Panc1 (cell line): ENCODE measurements around the gene ARFGEF2. TPM values are rescaled to one million over a fixed set of nuclear protein-coding genes. Genes with fewer than 3 reads are reported as not detected.
"Not testable (repeated sequence)": the region's sequence is repeated elsewhere in the genome, so short reads cannot be mapped to it uniquely, and the experiment has no call there.

ENCODE experiments used
- ATAC-seq: fragments of 200-7000 bp; cut with Tn5 transposase; 2 replicates; pipeline ENCODE4 v1.9.1; 2020; ENCODE audit warnings: mild to moderate bottlenecking, moderate library complexity
- BruUV-seq: library from RNA; stranded (reverse); fragments of 400-500 nt; replicated peaks from 2 replicates; lab custom pipeline; 2021; lab: Mats Ljungman, UMichigan
- CTCF ChIA-PET: fragments of 300-600 bp; sonication (Branson Sonifier 250); formaldehyde crosslinking; loops from one replicate; lab custom pipeline; 2022; ENCODE audit warnings: antibody characterized with exemption; lab: Charles Lee
- POLR2A ChIA-PET: fragments of 300-600 bp; sonication (Branson Sonifier 250); formaldehyde crosslinking; loops from one replicate; lab custom pipeline; 2022; ENCODE audit warnings: antibody characterized with exemption; lab: Charles Lee
- DNase-seq: peaks from one replicate; pipeline ENCODE4 v3.0.0-alpha.2; 2010; ENCODE audit warnings: low read depth, low spot score
- H3K27ac ChIP-seq: 2 replicates; pipeline ENCODE4 v1.5.1; 2011; ENCODE audit warnings: mild to moderate bottlenecking, low read length, inconsistent platforms
- H3K27me3 ChIP-seq: fragments of 200-500 bp; sonication (Bioruptor generic); 2 replicates; pipeline ENCODE4 v1.6.0; 2014; ENCODE audit warnings: low read length, inconsistent platforms; ENCODE audit not compliant: control insufficient read depth, insufficient read depth
- H3K36me3 ChIP-seq: fragments of 200-500 bp; sonication (Bioruptor generic); 2 replicates; pipeline ENCODE4 v1.5.1; 2014; ENCODE audit warnings: inconsistent platforms, mild to moderate bottlenecking, low read length, moderate library complexity; ENCODE audit not compliant: control insufficient read depth, insufficient read depth
- H3K4me1 ChIP-seq: 2 replicates; pipeline ENCODE4 v1.5.1; 2011; ENCODE audit warnings: inconsistent platforms, mild to moderate bottlenecking, low read length, moderate library complexity; ENCODE audit not compliant: control insufficient read depth, insufficient read depth
- H3K4me3 ChIP-seq, 2 experiments: 2 replicates each; pipeline ENCODE4 v1.5.1; 2011 to 2012; ENCODE audit warnings: low read depth in 2 of 2, low read length in 2 of 2, mild to moderate bottlenecking in 2 of 2, inconsistent platforms in 1 of 2, moderate library complexity in 1 of 2
- H3K9me3 ChIP-seq: fragments of 200-500 bp; sonication (Bioruptor generic); 2 replicates; pipeline ENCODE4 v1.5.1; 2014; ENCODE audit warnings: low read depth, mild to moderate bottlenecking, inconsistent platforms, low read length, moderate library complexity; ENCODE audit not compliant: control insufficient read depth, insufficient read depth
- POLR2AphosphoS5 ChIP-seq: IDR thresholded peaks from 2 replicates; pipeline ENCODE4 v1.6.1; 2012; ENCODE audit warnings: mild to moderate bottlenecking, low read depth, low read length, moderate library complexity
- SIN3A ChIP-seq: IDR thresholded peaks from 2 replicates; pipeline ENCODE4 v1.6.1; 2012; ENCODE audit warnings: low read depth, mild to moderate bottlenecking, low read length, moderate library complexity, borderline replicate concordance; ENCODE audit not compliant: insufficient read depth
- TCF7L2 ChIP-seq: IDR thresholded peaks from 2 replicates; pipeline ENCODE4 v1.6.1; 2011; ENCODE audit warnings: mild to moderate bottlenecking, low read depth, low read length, inconsistent platforms
- in situ Hi-C: cut with HindIII; loops from 2 replicates; pipeline ENCODE4 v1.10.0; 2016; ENCODE audit warnings: low sequenced_read_pairs, low pct_unique_long_range_greater_than_20kb
- intact Hi-C: fragments of 100-400 bp; cut with micrococcal nuclease; formaldehyde crosslinking; loops from one replicate; pipeline ENCODE4 v1.10.0; 2022; ENCODE audit not compliant: unreplicated experiment
- total RNA-seq: library from RNA; stranded (reverse); gene quantifications from one replicate; pipeline ENCODE4 v1.2.1, GENCODE V29; 2021; ENCODE audit not compliant: unreplicated experiment
- TF ChIP-seq, protein P1 (sequence below), 2 experiments: IDR thresholded peaks; 2 replicates each; pipeline ENCODE4 v1.6.1; 2011 to 2012; ENCODE audit warnings: low read depth in 2 of 2, control low read depth in 1 of 2, low read length in 1 of 2, mild to moderate bottlenecking in 1 of 2, moderate library complexity in 1 of 2; ENCODE audit not compliant: insufficient read depth in 1 of 2
- TF ChIP-seq, protein P2 (sequence below): fragments of 450-650 bp; IDR thresholded peaks from 2 replicates; pipeline ENCODE4 v1.5.1; 2017; ENCODE audit warnings: mild to moderate bottlenecking

ARFGEF2 gene
- total RNA-seq, 1 experiment from 2014 or later, result 36.6 TPM

DNA sequence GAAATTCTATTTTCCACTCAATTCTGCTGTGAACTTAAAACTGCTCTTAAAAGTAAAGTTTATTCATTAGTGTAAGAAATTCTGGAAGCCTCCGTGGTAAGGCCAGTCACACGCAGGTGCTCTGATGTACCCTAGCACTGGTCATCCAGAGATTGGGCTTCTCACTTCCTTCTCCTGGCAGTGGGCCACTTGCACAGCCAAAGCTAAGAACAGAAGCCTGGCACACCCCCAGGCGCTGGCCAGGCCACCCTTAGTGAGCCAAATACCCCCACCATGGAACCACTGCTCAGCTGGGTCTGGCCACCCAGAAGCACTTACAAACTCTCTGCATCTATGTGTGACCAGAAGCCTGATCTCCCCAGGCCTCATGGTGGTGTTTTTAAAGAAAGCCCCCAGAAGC, 35.3 kb upstream of the ARFGEF2 start:
- Histone ChIP-seq H3K27ac (no peak overlapping the region), H3K4me1 (no peaks in the 10 kb centered on the region), H3K27me3 (no peaks in the 10 kb centered on the region), H3K9me3 (no peaks in the 10 kb centered on the region), H3K36me3 (no peaks in the 10 kb centered on the region), H3K4me3 (no peak overlapping the region)
- POLR2A ChIA-PET, result interaction anchor here (0.6 kb wide), 1 partner anchor 14 kb away, joined by 15 read pairs; no protein-coding TSS in a partner anchor
- DNase-seq (no peak), ATAC-seq (no peak)
- CTCF ChIA-PET, result no interaction called here
- no peak for TF ChIP-seq SIN3A
- TF ChIP-seq, protein P1, sequence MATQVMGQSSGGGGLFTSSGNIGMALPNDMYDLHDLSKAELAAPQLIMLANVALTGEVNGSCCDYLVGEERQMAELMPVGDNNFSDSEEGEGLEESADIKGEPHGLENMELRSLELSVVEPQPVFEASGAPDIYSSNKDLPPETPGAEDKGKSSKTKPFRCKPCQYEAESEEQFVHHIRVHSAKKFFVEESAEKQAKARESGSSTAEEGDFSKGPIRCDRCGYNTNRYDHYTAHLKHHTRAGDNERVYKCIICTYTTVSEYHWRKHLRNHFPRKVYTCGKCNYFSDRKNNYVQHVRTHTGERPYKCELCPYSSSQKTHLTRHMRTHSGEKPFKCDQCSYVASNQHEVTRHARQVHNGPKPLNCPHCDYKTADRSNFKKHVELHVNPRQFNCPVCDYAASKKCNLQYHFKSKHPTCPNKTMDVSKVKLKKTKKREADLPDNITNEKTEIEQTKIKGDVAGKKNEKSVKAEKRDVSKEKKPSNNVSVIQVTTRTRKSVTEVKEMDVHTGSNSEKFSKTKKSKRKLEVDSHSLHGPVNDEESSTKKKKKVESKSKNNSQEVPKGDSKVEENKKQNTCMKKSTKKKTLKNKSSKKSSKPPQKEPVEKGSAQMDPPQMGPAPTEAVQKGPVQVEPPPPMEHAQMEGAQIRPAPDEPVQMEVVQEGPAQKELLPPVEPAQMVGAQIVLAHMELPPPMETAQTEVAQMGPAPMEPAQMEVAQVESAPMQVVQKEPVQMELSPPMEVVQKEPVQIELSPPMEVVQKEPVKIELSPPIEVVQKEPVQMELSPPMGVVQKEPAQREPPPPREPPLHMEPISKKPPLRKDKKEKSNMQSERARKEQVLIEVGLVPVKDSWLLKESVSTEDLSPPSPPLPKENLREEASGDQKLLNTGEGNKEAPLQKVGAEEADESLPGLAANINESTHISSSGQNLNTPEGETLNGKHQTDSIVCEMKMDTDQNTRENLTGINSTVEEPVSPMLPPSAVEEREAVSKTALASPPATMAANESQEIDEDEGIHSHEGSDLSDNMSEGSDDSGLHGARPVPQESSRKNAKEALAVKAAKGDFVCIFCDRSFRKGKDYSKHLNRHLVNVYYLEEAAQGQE (IDR thresholded peaks at IDR 0.05; ENCODE audit: insufficient read depth in 1 of 2, low read depth in 2 of 2, low read length in 1 of 2), result no peak
- no peak for TF ChIP-seq TCF7L2
- intact Hi-C loops, result no loop called here
- BruUV-seq, result no TSS peak
- in situ Hi-C loops, result no loop called here

GRCh38 chr20:48886811-48887210, 34.7 kb upstream of the ARFGEF2 start:
- in situ Hi-C loops, result no loop called here
- ATAC-seq (no peak), DNase-seq (no peak)
- Histone ChIP-seq H3K4me3 (no peak overlapping the region), H3K36me3 (no peaks in the 10 kb centered on the region), H3K9me3 (no peaks in the 10 kb centered on the region), H3K27ac (no peak overlapping the region), H3K4me1 (no peaks in the 10 kb centered on the region), H3K27me3 (no peaks in the 10 kb centered on the region)
- TF ChIP-seq, protein P2, sequence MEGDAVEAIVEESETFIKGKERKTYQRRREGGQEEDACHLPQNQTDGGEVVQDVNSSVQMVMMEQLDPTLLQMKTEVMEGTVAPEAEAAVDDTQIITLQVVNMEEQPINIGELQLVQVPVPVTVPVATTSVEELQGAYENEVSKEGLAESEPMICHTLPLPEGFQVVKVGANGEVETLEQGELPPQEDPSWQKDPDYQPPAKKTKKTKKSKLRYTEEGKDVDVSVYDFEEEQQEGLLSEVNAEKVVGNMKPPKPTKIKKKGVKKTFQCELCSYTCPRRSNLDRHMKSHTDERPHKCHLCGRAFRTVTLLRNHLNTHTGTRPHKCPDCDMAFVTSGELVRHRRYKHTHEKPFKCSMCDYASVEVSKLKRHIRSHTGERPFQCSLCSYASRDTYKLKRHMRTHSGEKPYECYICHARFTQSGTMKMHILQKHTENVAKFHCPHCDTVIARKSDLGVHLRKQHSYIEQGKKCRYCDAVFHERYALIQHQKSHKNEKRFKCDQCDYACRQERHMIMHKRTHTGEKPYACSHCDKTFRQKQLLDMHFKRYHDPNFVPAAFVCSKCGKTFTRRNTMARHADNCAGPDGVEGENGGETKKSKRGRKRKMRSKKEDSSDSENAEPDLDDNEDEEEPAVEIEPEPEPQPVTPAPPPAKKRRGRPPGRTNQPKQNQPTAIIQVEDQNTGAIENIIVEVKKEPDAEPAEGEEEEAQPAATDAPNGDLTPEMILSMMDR, result no peak
- TF ChIP-seq TCF7L2, result no peak
- no peak for TF ChIP-seq POLR2AphosphoS5
- TF ChIP-seq SIN3A, result no peak
- ChIA-PET CTCF (interaction anchor here (0.6 kb wide), 1 partner anchor 1209 kb away, joined by 3 read pairs; no protein-coding TSS in a partner anchor), POLR2A (interaction anchor here (0.6 to 0.7 kb wide), 2 partner anchors 15 to 29 kb away, joined by 9 to 15 read pairs; no protein-coding TSS in a partner anchor)
- no TSS peak for BruUV-seq
- intact Hi-C loops, result no loop called here

GRCh38 chr20:48888517-48888916, 33.0 kb upstream of the ARFGEF2 start:
- intact Hi-C loops, ATAC-seq, in situ Hi-C loops, H3K36me3 ChIP-seq, DNase-seq, H3K27ac ChIP-seq, POLR2A ChIA-PET, H3K27me3 ChIP-seq, H3K9me3 ChIP-seq, H3K4me1 ChIP-seq, H3K4me3 ChIP-seq, BruUV-seq, CTCF ChIA-PET: not testable (repeated sequence)
